CD4-positive, alpha-beta T cell treated with Interleukin-1 beta for 1 hour (primary cell): Measurements from ENCODE around the gene PRKCSH.
A peak's percentile ranks its signal among the peaks of the same experiment; 100 is the strongest.
"Not testable (repeated sequence)": the region's sequence is repeated elsewhere in the genome, so short reads cannot be mapped to it uniquely, and the experiment has no call there.

ENCODE experiments used
- DNase-seq, 2 donors: peaks; one replicate each; pipeline ENCODE4 v3.0.0-alpha.2; 2020 to 2022

Gene PRKCSH

DNA sequence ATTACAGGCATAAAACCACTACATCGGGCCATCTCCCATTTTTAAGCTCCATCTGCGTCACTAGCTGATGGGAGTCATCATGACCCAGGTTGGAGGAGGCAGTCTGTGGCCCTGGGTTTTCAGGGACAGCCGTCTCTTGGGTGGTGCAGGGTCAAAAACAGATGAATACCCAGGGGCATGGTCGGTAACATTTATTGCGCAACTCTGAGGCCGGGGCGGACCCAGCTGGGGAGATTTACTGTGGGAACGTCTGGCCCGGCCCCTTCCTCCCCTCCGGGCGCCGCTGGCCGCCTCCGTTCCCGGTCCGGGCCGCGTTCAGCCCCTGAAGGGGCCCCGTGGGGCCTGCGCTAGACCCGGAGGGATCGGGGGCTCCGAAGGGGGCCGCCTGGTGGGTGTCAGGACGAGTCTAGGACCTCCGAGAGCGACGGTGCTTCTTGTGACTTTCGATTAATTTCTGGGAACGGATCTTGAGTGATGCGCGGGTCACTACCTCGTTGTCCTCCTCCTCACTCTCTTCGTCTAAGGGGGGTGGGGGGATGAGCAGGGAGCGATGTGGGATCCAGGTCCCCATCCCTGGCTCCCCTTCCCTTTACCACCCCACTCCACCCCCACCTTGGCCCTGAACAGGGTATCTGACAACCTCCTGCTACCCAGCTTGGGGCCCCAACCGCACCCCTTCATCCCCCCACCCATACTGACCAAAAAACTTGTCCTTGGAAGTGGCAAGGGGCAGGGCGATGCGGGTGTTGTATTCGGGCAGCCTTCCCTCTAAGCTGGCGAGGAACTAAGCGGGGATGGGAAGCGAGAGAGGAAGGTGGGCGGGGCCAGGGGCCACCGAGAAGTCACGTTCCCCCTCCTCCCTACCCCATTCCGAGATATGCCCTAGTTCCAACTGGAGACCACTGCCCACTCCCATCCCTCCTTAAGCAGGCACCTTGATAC, 14.7 kb upstream of the PRKCSH start:
- DNase-seq: no peak

DNA sequence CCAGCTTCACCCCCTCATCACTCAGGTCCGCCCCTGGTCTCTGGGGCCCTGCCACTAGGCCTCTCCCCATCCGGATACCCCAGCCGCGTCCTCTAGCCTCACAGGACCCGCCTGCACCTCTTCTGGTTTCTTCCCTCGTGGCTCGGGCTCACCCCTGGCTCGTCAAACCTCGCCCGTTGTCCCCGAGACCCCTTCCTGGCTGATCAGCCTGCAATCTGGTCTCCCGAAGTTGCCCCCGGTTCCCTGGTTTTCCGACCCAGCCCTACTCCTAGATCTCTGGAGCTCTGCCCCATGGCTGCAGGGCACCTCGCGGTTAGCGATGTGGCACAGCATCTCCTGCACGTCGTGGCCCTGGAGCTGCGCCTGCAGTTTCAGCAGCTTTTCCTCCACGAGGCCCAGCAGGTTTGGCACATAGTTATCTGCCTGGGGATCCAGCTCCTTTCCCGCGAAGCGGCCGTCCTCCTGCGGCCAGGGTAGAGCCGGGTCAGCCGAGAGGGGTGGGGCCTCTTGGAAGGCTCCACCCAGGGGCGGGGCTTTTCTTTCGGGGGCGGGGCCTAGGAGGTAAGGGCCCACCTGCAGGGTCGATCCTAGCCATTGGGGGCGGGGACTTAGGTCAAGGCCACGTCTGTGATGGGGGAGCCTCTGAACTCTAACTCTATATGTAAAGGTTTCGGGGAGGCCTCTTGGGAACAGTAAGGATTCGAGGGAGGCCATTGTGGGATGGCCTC, 13.9 kb upstream of the PRKCSH start:
- peak; percentile 47 to 59 for DNase-seq

DNA sequence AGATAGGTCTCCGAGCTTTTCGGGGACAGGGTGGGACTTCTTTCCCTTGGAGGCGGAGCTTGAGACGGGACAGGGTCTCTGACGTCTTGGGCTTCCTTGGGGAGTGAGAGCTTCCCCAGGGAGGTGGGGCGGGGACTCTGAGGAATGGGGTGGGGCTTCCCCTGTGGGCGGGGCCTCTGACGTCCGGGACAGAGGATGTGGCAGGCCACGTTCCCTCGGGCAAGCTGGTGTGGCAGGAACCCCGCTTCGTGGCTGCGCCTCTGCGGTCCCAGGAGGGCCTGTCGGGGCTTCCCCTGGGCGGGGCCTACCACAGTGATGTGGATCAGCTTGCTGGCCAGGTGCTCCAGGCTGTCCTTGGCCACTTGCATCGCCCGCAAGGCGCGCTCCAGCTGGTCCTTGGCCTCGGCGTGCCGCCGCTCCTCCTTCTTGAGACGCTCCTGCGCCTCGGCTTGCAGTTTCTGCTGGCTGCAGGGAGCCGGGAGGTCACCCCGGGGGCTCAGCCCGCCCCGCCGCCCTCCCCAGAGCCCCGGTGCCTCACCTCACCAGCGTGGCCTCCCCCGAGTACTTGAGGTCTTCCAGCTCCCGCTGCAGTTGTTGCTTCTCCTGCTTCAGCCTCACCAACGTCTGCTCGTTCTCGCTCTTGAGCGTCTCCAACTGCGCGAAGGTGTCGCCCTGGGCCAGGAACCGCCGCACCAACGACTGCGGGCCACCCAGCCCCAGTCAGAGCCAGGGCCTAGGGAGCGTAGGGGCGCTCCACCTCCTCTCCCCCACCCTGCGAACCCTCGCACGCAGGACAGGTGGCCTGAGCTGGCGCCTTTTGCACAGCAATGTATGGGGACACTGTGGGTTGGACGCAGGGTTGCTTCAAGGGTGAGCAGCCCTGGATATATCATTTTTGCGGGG, 13.0 kb upstream of the PRKCSH start:
- peak; percentile 81 to 90 for DNase-seq

DNA sequence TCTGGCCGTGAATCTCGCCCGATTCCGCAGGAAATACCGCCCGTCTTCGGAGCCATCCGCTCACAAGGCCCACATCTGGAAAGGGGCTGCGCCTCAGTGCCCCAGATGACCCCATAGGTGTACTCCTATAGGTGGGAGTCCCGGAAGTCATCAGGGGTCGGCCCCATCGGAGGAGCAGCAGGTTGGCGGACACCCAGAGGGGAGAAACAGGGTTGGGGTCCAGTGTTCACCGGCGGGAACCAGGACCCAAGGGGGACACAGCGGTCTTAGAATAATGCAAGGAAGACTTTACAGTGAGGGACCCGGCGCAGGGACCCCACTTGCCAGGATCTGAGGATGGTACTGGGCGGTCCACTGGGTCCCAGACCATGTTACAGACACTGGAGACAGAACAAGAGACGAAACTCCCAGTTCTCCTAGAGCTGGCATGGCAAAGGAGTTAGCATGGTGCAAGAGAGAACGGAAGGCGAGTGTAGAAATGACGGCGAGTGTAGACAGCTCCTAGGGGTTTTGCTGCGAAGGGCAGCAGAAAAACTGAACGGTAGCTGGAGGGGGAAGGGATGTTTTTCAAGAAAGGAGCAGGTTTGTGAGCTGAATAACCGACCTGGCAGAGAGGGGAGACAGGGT, 12.2 kb upstream of the PRKCSH start:
- no peak for DNase-seq

DNA sequence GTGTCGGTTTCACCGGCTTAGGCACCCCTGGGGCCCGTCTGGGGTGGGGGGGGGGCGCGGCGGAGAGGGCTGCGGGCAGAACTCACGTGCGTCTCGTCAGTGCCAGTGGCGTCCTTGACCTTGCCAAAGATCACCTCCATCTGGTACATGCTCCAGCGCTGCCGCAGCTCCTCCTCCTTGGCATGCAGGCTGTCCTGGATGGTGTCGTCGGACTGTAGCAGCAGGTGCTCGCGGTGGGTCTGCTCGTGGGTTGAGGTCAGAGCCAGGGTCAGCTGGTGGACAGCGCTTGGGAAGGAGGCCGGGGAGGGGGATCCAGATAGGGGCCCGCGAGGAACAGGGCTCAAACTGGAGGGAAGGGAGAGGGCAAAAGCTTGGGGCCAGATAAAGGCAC, 11.6 kb upstream of the PRKCSH start:
- DNase-seq: peak in 1 of 2 donors; percentile 12

DNA sequence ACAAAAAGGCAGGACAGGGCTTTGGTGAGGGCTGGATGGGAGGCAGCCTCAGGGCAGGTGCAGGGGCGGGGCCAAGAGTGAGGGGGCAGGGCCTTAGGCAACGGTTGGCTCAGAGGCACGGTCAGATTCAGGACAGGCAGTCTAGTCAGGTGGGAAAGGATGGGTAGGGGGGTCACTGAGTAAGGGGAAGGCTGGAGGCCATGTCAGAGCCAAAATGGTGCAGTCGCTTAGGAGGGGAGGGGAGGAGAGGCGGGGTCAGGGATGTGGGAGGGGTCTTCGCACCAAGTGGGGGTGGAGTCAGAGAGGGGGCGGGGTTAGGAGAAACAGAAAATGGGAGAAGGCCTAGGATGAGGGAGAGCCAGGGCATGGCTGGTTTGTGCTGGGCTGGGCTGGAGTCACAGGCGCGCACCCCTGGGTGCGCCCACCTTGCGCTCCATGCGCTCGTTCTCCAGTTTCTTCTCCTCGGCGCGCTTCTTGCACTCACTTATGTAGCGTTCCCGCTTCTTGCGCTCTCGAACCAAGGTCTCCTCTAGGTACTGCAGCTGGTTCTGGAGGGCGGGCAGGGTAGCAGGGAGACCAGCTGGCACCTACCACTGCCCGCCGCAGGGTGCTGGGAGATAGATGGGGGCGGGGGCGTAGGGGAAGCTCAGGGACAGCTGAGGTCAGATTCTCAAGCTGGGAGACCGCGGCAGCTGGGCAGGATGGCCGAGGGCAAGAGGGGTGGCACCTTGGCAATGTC, 9.5 kb upstream of the PRKCSH start:
- no peak for DNase-seq

DNA sequence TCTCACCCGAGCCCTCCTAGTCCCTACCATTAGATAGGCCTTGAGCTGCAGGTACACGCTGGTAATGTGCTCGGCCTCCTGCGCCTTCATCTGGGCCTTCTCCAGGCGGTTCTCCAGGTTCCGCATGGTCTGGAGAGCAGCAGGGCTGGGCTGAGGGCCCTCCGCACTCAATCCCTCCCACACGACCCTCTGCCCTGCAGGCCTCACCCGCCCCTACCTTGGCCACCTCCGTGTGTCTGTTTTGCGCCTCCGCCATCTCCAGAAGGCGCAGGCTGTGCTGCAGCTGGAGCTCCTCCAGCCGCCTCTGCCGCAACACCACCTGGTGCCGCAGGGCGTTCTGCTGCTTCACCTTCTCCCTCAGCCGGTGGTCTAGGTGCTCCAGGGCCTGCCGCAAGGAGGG, 8.8 kb upstream of the PRKCSH start:
- DNase-seq: no peak

DNA sequence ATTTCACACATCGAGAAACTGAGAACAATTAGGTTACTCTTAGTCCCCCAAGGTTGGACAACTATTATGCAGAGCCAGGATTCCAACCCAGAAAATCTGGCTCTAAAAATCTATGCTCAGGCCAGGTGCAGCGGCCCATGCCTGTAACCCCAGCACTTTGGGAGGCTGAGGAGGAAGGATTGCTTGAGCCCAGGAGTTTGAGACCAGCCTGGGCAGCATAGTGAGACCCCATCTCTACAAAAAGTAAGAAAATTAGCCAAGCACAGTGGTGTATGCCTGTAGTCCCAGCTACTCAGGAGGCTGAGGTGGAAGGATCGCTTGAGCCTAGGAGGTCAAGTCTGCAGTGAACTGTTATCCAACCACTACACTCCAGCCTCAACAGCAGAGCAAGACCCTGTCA, 1.9 kb upstream of the PRKCSH start:
- DNase-seq: not testable (repeated sequence)

DNA sequence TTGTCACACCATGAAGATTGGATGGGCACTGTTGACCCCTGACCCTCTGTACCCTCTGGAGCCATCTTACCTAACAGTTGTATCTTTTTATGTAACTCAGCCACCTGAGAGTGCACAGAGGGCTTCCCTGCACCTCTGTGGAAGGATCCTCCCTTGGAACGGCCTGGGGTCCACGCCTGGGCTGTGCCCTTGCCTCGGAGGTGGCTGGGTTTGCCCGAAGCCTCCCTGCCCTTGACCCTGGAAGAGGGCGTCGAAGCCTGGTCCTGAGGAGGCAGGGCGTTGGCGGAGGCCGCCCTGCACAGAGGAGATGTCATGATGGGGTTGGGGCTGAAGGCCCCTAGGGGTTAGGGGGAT, 755 bp upstream of the PRKCSH start:
- DNase-seq: no peak

DNA sequence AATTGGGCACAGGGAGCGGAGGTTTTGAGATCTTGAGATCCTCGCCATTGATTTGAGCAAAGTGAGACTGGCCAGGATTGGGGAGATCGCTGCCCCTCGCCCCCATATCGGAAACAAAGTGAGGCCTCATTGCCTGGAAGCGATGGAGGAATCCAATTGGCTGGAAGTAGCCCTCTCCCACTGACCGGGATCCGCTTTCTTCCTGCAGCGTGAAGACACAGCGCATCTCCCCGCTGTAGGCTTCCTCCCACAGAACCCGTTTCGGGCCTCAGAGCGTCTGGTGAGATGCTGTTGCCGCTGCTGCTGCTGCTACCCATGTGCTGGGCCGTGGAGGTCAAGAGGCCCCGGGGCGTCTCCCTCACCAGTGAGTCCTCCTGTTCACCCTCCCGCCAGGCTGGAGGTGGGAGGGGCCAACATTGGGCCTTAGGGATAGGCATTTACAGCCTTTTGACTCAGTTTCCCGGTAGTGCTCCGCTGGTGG, 438 bp downstream of the PRKCSH start:
- DNase-seq: no peak

DNA sequence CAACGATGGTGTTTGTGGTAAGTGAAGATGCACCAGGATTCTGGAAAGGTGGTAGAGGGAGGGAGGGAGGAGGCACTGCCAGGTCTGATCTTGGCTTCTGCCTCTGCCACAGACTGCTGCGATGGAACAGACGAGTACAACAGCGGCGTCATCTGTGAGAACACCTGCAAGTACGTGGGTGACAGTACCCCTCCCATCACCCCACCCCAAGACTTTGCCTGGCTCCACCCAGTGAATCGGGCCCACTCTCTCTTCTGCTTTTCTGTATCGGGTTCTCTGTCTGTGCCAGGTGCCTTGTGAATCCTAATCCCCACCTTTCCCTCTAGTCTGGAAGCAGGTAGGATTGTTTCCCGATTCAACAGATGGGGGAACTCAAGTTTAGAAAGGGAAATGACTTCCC, 2.5 kb downstream of the PRKCSH start:
- DNase-seq: peak in 1 of 2 donors; percentile 74

DNA sequence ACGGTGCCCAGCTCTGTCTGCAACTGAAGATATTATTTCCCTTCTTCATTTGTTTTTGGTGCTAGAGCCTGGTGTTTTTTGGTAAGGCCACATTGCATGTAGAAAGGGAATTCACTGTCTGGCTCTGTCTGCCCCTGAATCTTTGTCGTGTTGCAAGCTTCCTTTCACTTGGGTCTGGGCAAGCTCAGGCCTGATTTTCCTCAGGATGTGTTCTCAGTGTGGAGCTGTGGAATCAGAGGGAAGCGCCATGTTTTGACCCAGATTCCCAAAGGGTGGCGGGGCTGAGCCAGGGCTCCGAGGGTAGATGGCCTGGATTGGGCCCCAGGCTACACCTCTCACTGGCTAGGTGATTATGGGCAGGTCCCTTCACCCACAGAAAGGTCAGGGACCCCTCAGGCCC, 8.6 kb downstream of the PRKCSH start:
- no peak for DNase-seq

DNA sequence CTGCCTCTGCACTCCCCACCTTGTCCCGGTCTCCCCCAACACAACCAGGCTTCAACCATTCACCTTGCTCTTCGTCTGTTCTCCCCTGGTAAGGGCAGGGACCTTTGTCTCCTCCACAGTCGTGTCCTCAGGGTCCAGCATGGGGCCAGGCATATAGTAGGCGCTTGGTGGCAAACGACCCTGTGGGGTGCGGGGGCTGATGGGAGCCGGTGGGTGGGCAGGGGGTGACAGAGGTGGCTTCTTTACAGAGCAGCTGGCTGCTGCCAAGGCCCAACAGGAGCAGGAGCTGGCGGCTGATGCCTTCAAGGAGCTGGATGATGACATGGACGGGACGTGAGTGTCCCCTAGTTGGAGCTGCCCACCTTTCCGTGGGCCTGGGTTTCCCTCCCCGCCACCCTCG, 9.7 kb downstream of the PRKCSH start:
- no peak for DNase-seq

DNA sequence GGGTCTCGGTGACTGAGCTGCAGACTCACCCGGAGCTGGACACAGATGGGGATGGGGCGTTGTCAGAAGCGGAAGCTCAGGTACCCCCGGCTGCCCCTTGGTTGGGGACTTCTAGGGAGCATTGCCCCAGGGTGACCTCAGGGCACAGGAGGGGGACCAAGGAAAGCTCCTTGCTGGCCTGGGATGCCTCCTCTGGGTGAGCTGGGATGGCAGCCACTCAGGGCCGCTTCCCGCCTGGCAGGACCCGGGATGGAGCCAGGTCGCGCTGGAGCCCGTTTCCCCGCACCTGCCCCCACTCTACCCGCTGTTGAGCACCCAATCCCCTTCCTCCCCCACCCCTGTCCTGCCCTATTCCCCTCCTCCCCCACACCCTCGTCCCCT, 10.8 kb downstream of the PRKCSH start:
- DNase-seq: no peak

DNA sequence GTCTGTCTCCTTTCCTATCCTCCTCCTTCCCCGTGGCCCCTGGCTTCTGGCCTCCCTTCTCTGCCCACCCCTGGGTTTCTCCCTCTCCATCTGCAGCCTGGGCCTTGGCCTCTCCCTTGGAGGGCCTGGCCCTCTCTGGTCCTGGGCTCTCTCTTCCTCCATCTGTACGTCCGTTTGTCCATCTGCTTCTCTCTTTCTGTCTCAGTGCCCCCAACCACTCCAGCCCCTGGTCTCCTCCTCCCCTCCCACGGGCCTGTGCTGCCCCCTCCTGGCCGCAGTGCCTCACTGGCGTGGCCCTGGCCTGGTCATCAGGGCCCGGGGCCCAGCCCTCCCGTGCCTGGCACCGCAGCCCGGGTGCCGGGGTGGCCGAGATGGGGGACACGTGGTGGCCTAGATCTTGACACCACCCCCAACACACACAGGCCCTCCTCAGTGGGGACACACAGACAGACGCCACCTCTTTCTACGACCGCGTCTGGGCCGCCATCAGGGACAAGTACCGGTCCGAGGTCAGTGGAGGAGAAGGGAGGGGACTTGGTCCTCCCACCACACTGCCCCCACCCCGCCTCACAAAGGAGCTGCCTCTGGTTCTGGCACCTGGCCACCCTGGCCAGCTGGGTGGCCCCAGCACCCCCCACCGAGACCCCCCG, 11.3 kb downstream of the PRKCSH start:
- peak; percentile 40 to 51 for DNase-seq

DNA sequence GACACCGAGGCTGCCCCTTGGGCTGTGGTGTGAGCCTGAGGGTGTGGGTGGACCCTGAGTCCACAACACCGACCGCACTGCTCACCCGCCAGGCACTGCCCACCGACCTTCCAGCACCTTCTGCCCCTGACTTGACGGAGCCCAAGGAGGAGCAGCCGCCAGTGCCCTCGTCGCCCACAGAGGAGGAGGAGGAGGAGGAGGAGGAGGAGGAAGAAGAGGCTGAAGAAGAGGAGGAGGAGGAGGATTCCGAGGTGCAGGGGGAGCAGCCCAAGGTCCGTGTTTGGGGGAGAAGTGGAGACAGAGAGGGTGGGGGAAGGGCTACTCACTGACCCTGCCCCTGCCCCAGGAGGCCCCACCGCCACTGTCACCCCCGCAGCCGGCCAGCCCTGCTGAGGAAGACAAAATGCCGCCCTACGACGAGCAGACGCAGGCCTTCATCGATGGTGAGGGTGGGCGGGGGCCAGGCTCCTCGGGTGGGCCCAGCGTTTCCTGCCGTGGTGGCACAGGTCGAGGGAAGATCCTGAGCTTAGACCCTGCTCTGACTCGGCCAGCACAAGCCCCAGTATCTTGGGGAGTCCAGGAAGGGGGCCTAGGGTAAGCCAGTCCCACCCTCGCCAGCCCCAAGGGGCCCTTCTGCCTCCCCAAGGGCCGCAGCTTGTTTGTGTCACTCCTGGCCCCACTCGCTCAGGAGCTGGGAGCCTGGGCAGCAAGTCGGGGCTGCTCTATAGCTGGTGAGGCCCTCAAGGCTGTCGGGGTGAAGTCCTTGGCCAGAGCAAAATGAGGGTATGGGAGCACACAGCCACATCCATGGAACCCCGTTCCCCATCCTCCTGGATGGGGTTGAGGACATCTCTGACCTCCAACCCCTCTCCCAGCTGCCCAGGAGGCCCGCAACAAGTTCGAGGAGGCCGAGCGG, 12.2 kb downstream of the PRKCSH start:
- DNase-seq: no peak

DNA sequence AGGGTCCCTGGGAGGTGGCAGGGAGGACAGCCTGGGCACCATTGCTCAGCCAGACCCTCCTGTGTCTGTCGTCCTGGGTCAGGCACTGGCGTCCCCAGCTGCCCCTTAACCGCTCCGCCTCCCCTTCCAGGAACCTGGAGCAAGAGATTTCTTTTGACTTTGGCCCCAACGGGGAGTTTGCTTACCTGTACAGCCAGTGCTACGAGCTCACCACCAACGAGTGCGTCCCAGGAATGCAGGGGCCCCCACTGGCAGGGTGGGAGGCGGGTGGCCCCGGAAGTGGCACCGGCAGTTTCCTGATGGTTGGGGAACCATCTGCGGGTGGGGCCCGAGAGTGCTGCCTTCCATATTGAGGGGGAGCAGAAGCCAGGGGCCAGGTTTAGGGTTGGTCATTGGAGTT, 13.0 kb downstream of the PRKCSH start:
- DNase-seq: no peak

DNA sequence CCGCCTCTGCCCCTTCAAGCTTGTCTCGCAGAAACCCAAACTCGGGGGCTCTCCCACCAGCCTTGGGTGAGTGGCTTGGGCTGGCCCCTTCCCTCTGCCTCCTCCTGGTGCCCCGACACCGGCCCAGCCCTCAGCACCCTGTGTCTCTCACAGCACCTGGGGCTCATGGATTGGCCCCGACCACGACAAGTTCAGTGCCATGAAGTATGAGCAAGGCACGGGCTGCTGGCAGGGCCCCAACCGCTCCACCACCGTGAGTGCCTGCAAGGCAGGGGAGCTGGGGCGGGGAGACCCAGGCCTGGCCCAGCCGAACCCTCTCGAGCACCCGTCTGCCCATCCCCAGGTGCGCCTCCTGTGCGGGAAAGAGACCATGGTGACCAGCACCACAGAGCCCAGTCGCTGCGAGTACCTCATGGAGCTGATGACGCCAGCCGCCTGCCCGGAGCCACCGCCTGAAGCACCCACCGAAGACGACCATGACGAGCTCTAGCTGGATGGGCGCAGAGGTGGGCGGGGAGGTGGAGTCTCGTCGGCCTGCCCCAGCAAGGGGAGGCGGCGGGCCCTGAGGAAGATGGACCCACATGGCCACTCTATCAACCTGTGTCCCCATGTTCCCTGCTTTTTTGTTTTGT, 13.6 kb downstream of the PRKCSH start:
- DNase-seq: no peak

DNA sequence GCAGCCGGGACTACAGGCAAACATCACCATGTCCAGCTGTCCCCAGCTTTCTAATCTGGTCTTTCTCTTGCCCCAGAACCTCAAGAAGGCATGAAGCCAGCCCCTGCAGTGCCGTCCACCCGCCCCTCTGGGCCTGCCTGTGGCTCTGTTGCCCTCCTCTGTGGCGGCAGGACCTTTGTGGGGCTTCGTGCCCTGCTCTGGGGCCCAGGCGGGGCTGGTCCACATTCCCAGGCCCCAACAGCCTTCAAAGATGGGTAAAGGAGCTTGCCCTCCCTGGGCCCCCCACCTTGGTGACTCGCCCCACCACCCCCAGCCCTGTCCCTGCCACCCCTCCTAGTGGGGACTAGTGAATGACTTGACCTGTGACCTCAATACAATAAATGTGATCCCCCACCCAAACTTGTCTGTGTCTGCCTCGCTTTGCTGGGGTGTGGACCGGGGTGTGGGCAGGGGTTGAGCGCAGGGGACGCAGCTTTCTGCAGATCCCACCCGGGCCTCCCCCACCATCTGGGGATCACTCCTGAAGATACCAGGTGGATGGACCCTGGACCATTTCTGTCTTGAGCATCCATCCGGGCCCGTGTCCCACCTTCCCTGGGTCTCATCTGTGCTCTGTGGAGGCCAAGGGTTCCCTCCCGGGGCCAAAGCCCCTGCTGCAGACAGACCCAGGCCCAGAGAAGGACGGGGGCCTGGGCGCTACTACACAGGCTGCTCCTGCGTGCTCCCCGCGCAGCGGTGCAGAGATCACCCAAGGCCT, 15.3 kb downstream of the PRKCSH start:
- DNase-seq: no peak
